Measurements from ENCODE around the gene DOCK3.

DNA sequence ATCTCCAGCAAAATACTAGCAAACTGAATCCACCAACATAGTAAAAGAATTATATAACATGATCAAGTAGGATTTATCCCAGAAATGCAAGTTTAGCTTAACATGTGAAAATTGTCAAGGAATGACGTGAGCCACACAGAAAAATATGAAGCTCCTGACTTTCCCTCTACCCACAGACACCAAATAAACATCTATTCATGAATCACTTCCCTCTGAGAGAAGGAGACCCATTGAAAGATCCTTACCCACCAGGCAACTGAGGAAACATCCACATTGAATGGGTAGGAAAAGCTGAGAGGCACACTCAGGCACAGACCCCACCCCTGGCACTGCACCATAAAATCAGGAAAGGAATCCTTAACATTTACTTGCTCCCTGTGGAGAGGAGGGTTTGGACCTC lies 608.2 kb downstream of the DOCK3 start:
- TF ChIP-seq POLR2AphosphoS5 (IDR thresholded peaks at IDR 0.05; ENCODE audit: borderline replicate concordance, low read depth, low read length): no peak
- TF ChIP-seq EZH2 (IDR thresholded peaks at IDR 0.05): no peak
- no peak for TF ChIP-seq FOXP2 (optimal IDR thresholded peaks at IDR 0.05; ENCODE audit: control extremely low read depth, extremely low read length, insufficient read depth)
